ENCODE measurements around the gene SLC39A11.

DNA sequence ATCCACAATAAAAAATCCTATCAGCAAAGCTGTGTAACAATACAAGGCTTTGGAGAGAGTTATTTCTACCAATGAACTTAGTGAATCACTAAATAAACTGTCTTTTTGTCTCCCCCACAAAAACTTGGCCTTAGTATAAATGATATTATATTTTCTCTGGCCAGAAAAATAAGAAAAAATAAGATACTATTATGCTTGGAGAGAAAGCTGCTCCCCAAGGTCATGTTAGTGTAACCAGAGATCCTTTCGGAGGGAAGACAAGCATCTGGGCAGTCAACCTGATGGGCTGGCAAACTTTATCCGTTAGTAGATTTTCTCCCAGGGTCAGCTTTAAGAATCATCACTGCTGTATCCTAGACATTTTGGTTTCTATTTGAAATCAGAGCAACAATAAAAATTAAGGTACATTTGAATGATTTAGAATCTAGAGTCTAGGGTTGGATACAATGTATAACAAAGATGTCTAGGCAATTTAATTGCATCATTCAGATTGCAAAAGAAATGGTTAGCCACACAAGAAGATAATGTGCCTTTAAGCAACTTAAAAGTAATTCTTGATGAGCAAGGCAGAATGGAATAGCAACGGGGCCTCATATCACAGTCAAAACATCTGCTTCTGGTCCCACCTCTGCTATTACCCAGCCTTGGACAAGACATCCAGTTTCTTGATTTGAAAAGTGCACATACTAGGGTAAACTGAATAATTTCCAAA, 280.4 kb downstream of the SLC39A11 start:
- TF ChIP-seq, protein P1, sequence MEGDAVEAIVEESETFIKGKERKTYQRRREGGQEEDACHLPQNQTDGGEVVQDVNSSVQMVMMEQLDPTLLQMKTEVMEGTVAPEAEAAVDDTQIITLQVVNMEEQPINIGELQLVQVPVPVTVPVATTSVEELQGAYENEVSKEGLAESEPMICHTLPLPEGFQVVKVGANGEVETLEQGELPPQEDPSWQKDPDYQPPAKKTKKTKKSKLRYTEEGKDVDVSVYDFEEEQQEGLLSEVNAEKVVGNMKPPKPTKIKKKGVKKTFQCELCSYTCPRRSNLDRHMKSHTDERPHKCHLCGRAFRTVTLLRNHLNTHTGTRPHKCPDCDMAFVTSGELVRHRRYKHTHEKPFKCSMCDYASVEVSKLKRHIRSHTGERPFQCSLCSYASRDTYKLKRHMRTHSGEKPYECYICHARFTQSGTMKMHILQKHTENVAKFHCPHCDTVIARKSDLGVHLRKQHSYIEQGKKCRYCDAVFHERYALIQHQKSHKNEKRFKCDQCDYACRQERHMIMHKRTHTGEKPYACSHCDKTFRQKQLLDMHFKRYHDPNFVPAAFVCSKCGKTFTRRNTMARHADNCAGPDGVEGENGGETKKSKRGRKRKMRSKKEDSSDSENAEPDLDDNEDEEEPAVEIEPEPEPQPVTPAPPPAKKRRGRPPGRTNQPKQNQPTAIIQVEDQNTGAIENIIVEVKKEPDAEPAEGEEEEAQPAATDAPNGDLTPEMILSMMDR (IDR thresholded peaks at IDR 0.05; ENCODE audit: insufficient read depth, low read length), result no peak
- TF ChIP-seq POLR2AphosphoS5 (IDR thresholded peaks at IDR 0.05; ENCODE audit: low read depth) (no peak), GABPA (IDR thresholded peaks at IDR 0.05; ENCODE audit: low read depth) (no peak)
- TF ChIP-seq, protein P2, sequence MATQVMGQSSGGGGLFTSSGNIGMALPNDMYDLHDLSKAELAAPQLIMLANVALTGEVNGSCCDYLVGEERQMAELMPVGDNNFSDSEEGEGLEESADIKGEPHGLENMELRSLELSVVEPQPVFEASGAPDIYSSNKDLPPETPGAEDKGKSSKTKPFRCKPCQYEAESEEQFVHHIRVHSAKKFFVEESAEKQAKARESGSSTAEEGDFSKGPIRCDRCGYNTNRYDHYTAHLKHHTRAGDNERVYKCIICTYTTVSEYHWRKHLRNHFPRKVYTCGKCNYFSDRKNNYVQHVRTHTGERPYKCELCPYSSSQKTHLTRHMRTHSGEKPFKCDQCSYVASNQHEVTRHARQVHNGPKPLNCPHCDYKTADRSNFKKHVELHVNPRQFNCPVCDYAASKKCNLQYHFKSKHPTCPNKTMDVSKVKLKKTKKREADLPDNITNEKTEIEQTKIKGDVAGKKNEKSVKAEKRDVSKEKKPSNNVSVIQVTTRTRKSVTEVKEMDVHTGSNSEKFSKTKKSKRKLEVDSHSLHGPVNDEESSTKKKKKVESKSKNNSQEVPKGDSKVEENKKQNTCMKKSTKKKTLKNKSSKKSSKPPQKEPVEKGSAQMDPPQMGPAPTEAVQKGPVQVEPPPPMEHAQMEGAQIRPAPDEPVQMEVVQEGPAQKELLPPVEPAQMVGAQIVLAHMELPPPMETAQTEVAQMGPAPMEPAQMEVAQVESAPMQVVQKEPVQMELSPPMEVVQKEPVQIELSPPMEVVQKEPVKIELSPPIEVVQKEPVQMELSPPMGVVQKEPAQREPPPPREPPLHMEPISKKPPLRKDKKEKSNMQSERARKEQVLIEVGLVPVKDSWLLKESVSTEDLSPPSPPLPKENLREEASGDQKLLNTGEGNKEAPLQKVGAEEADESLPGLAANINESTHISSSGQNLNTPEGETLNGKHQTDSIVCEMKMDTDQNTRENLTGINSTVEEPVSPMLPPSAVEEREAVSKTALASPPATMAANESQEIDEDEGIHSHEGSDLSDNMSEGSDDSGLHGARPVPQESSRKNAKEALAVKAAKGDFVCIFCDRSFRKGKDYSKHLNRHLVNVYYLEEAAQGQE (IDR thresholded peaks at IDR 0.05; ENCODE audit: insufficient replicate concordance, low read depth), result no peak

Measured in HL-60 (cell line).